NCI-H2107 (cell line): ENCODE measurements around the gene GAB1.
"Not testable (repeated sequence)": the region's sequence is repeated elsewhere in the genome, so short reads cannot be mapped to it uniquely, and the experiment has no call there.

Experiments used
- DNase-seq: peaks from one replicate; lab custom pipeline; 2025; lab: John Stamatoyannopoulos, UW

Gene GAB1

GRCh38 chr4:143338313-143338712, 1.6 kb downstream of the GAB1 start:
- no peak for DNase-seq

GRCh38 chr4:143339497-143339896, 2.8 kb downstream of the GAB1 start:
- DNase-seq, result no peak

- DNase-seq, result no peak
Observed at GRCh38 chr4:143341186-143341755, 4.6 kb downstream of the GAB1 start.

GRCh38 chr4:143343276-143343831, 6.7 kb downstream of the GAB1 start:
- no peak for DNase-seq

GRCh38 chr4:143344041-143344440, 7.4 kb downstream of the GAB1 start:
- no peak for DNase-seq

- no peak for DNase-seq
Observed at GRCh38 chr4:143344774-143345173, 8.1 kb downstream of the GAB1 start.

- no peak for DNase-seq
Observed at GRCh38 chr4:143345356-143345755, 8.7 kb downstream of the GAB1 start.

GRCh38 chr4:143346206-143346605, 9.5 kb downstream of the GAB1 start:
- no peak for DNase-seq

GRCh38 chr4:143347484-143348111, 10.9 kb downstream of the GAB1 start:
- DNase-seq, result no peak

- no peak for DNase-seq
Observed at GRCh38 chr4:143348233-143349077, 11.8 kb downstream of the GAB1 start.

- DNase-seq, result not testable (repeated sequence)
Observed at GRCh38 chr4:143349858-143350527, 13.3 kb downstream of the GAB1 start.

- no peak for DNase-seq
Observed at GRCh38 chr4:143351149-143351691, 14.5 kb downstream of the GAB1 start.

GRCh38 chr4:143351774-143352451, 15.2 kb downstream of the GAB1 start:
- no peak for DNase-seq

GRCh38 chr4:143352720-143353119, 16.0 kb downstream of the GAB1 start:
- DNase-seq, result no peak

GRCh38 chr4:143353797-143354196, 17.1 kb downstream of the GAB1 start:
- no peak for DNase-seq

- DNase-seq, result no peak
Observed at GRCh38 chr4:143354990-143355389, 18.3 kb downstream of the GAB1 start.

- DNase-seq, result no peak
Observed at GRCh38 chr4:143355540-143356217, 19.0 kb downstream of the GAB1 start.

GRCh38 chr4:143356493-143356892, 19.8 kb downstream of the GAB1 start:
- no peak for DNase-seq

- DNase-seq, result no peak
Observed at GRCh38 chr4:143357161-143357845, 20.6 kb downstream of the GAB1 start.

GRCh38 chr4:143358419-143358818, 21.7 kb downstream of the GAB1 start:
- no peak for DNase-seq
